ENCODE results near the gene CCNB1IP1. TPM values are rescaled to one million over a fixed set of nuclear protein-coding genes. Genes with fewer than 3 reads are reported as not detected.

Gene CCNB1IP1
- total RNA-seq, 1 donor from 2014 or later: 38.3 TPM

Other genes starting within 250 kb of the CCNB1IP1 start
- gene OR4K17, start 222.5 kb downstream of the CCNB1IP1 start, total RNA-seq: not detected
- not detected for gene OR4N5, start 194.5 kb downstream of the CCNB1IP1 start, total RNA-seq
- gene OR11G2, start 142.4 kb downstream of the CCNB1IP1 start, total RNA-seq: not detected
- gene OR11H6, start 109.6 kb downstream of the CCNB1IP1 start, total RNA-seq: not detected
- not detected for gene OR11H7, start 104.3 kb downstream of the CCNB1IP1 start, total RNA-seq
- gene OR11H4, start 94.0 kb downstream of the CCNB1IP1 start, total RNA-seq: not detected
- 26.6 TPM for gene TTC5, start 27.3 kb downstream of the CCNB1IP1 start, total RNA-seq
- 20.6 TPM for gene PARP2, start 10.4 kb upstream of the CCNB1IP1 start, total RNA-seq
- gene TEP1, start 80.2 kb upstream of the CCNB1IP1 start, total RNA-seq: 38.7 TPM
- 0.26 TPM for gene KLHL33, start 102.9 kb upstream of the CCNB1IP1 start, total RNA-seq
- 39.7 TPM for gene OSGEP, start 121.5 kb upstream of the CCNB1IP1 start, total RNA-seq
- 169 TPM for gene APEX1, start 121.9 kb upstream of the CCNB1IP1 start, total RNA-seq
- 36.8 TPM for gene PIP4P1, start 128.2 kb upstream of the CCNB1IP1 start, total RNA-seq
- 23.8 TPM for gene PNP, start 136.1 kb upstream of the CCNB1IP1 start, total RNA-seq
- 0.65 TPM for gene RNASE10, start 172.3 kb upstream of the CCNB1IP1 start, total RNA-seq
- gene RNASE9, start 227.8 kb upstream of the CCNB1IP1 start, total RNA-seq: not detected

All from ureter (tissue), 1 donor.